SJSA1 (cell line): ENCODE measurements around the gene SPATA2L. TPM values are rescaled to one million over a fixed set of nuclear protein-coding genes. Genes with fewer than 3 reads are reported as not detected.
"Not testable (repeated sequence)": the region's sequence is repeated elsewhere in the genome, so short reads cannot be mapped to it uniquely, and the experiment has no call there.

ENCODE experiments used
- DNase-seq, 2 experiments: peaks; one replicate each; pipeline ENCODE4 v3.0.0-alpha.2; 2015 to 2020; ENCODE audit warnings: low spot score in 2 of 2, low read depth in 1 of 2
- H3K27ac ChIP-seq: fragments of 250-450 bp; sonication (Bioruptor Pico); 2 replicates; pipeline ENCODE4 v1.5.1; 2020; ENCODE audit warnings: mild to moderate bottlenecking, moderate library complexity
- H3K27me3 ChIP-seq: fragments of 250-450 bp; sonication (Bioruptor Pico); replicated peaks from 2 replicates; pipeline ENCODE4 v1.5.1; 2020; ENCODE audit warnings: mild to moderate bottlenecking, moderate library complexity
- H3K36me3 ChIP-seq: fragments of 250-450 bp; sonication (Bioruptor Pico); 2 replicates; pipeline ENCODE4 v1.5.1; 2020; ENCODE audit warnings: mild to moderate bottlenecking
- H3K4me1 ChIP-seq: fragments of 250-450 bp; sonication (Bioruptor Pico); replicated peaks from 2 replicates; pipeline ENCODE4 v1.6.1; 2021; ENCODE audit warnings: mild to moderate bottlenecking
- H3K4me3 ChIP-seq: fragments of 250-450 bp; sonication (Bioruptor Pico); 2 replicates; pipeline ENCODE4 v1.5.1; 2020; ENCODE audit warnings: mild to moderate bottlenecking
- H3K9me3 ChIP-seq: fragments of 250-450 bp; sonication (Bioruptor Pico); replicated peaks from 2 replicates; pipeline ENCODE4 v1.5.1; 2020; ENCODE audit warnings: mild to moderate bottlenecking
- total RNA-seq: library from RNA; depleted of rRNA; stranded (reverse); fragments of >200 nt; shearing (Covaris generic); gene quantifications from 2 replicates; pipeline ENCODE4 v1.2.3, GENCODE V29; 2014

SPATA2L gene
- total RNA-seq, 1 experiment from 2014 or later: 12.1 TPM

- Histone ChIP-seq H3K27me3 (no peaks in the 10 kb centered on the region), H3K36me3 (peaks cover 61% of the 10 kb centered on the region), H3K27ac (no peak overlapping the region), H3K9me3 (no peaks in the 10 kb centered on the region), H3K4me3 (no peak overlapping the region), H3K4me1 (peaks cover 6% of the 10 kb centered on the region)
- DNase-seq: no peak
Observed at GRCh38 chr16:89695086-89695874, 6.2 kb downstream of the SPATA2L start.

- peaks cover 66% of the 10 kb centered on the region for H3K36me3 ChIP-seq
- H3K27me3 ChIP-seq, H3K4me1 ChIP-seq, H3K4me3 ChIP-seq, DNase-seq, H3K27ac ChIP-seq, H3K9me3 ChIP-seq: not testable (repeated sequence)
Observed at GRCh38 chr16:89694784-89695085, 6.8 kb downstream of the SPATA2L start.

- peaks cover 71% of the 10 kb centered on the region for H3K36me3 ChIP-seq
- no peaks in the 10 kb centered on the region for H3K9me3 ChIP-seq
- H3K4me3 ChIP-seq: no peak overlapping the region
- H3K27me3 ChIP-seq: no peaks in the 10 kb centered on the region
- H3K4me1 ChIP-seq: no peaks in the 10 kb centered on the region
- DNase-seq: no peak
- no peak overlapping the region for H3K27ac ChIP-seq
Observed at GRCh38 chr16:89693931-89694783, 7.3 kb downstream of the SPATA2L start.

- Histone ChIP-seq H3K9me3 (no peaks in the 10 kb centered on the region), H3K27me3 (no peaks in the 10 kb centered on the region), H3K4me3 (no peak overlapping the region), H3K27ac (no peak overlapping the region), H3K4me1 (no peaks in the 10 kb centered on the region), H3K36me3 (peaks cover 73% of the 10 kb centered on the region)
- no peak for DNase-seq
Observed at GRCh38 chr16:89693289-89693731, 8.2 kb downstream of the SPATA2L start.

GRCh38 chr16:89691986-89692569 is 9.4 kb downstream of the SPATA2L start:
- Histone ChIP-seq H3K4me3 (no peak overlapping the region), H3K27ac (no peak overlapping the region), H3K4me1 (peaks cover 8% of the 10 kb centered on the region), H3K9me3 (no peaks in the 10 kb centered on the region), H3K36me3 (peaks cover 69% of the 10 kb centered on the region), H3K27me3 (no peaks in the 10 kb centered on the region)
- DNase-seq: no peak

- Histone ChIP-seq H3K4me3 (no peak overlapping the region), H3K9me3 (no peaks in the 10 kb centered on the region), H3K27me3 (no peaks in the 10 kb centered on the region), H3K27ac (no peak overlapping the region), H3K4me1 (peaks cover 8% of the 10 kb centered on the region), H3K36me3 (peaks cover 63% of the 10 kb centered on the region)
- no peak for DNase-seq
Observed at GRCh38 chr16:89691231-89691985, 10.1 kb downstream of the SPATA2L start.

GRCh38 chr16:89690392-89690901 is 11.1 kb downstream of the SPATA2L start:
- Histone ChIP-seq H3K27ac (no peak overlapping the region), H3K36me3 (peaks cover 56% of the 10 kb centered on the region), H3K27me3 (no peaks in the 10 kb centered on the region), H3K9me3 (no peaks in the 10 kb centered on the region; the same call in 1 of the 2 replicates), H3K4me3 (no peak overlapping the region), H3K4me1 (peaks cover 8% of the 10 kb centered on the region)
- no peak for DNase-seq

GRCh38 chr16:89689621-89690020 is 11.9 kb downstream of the SPATA2L start:
- DNase-seq, H3K4me1 ChIP-seq, H3K27me3 ChIP-seq, H3K9me3 ChIP-seq, H3K27ac ChIP-seq, H3K4me3 ChIP-seq: not testable (repeated sequence)
- peaks cover 49% of the 10 kb centered on the region for H3K36me3 ChIP-seq

- Histone ChIP-seq H3K9me3 (no peaks in the 10 kb centered on the region; the same call in 1 of the 2 replicates), H3K27ac (no peak overlapping the region), H3K27me3 (no peaks in the 10 kb centered on the region), H3K4me1 (peaks cover 8% of the 10 kb centered on the region), H3K36me3 (peaks cover 46% of the 10 kb centered on the region), H3K4me3 (no peak overlapping the region)
- DNase-seq: no peak
Observed at GRCh38 chr16:89689142-89689541, 12.4 kb downstream of the SPATA2L start.

- Histone ChIP-seq H3K4me1 (peaks cover 8% of the 10 kb centered on the region), H3K27me3 (no peaks in the 10 kb centered on the region), H3K4me3 (no peak overlapping the region), H3K36me3 (peaks cover 38% of the 10 kb centered on the region), H3K9me3 (no peaks in the 10 kb centered on the region; the same call in 1 of the 2 replicates), H3K27ac (no peak overlapping the region)
- DNase-seq: no peak
Observed at GRCh38 chr16:89688395-89688794, 13.1 kb downstream of the SPATA2L start.

GRCh38 chr16:89687092-89687940 is 14.2 kb downstream of the SPATA2L start:
- H3K27me3 ChIP-seq: no peaks in the 10 kb centered on the region
- DNase-seq: peak in 1 of 2 experiments; percentile 62
- H3K4me3 ChIP-seq: peak overlapping the region; percentile 74
- peaks cover 8% of the 10 kb centered on the region for H3K4me1 ChIP-seq
- H3K9me3 ChIP-seq: no peaks in the 10 kb centered on the region; the same call in 1 of the 2 replicates
- H3K36me3 ChIP-seq: peaks cover 32% of the 10 kb centered on the region
- peak overlapping the region; percentile 57 for H3K27ac ChIP-seq

GRCh38 chr16:89686520-89687091 is 14.9 kb downstream of the SPATA2L start, which contains the start of gene CDK10:
Gene CDK10, plus strand, starts transcription at chr16:89686689. Its CDS starts 22 bp downstream, at chr16:89686711.
- H3K27me3 ChIP-seq: no peaks in the 10 kb centered on the region
- H3K9me3 ChIP-seq: no peaks in the 10 kb centered on the region; the same call in 1 of the 2 replicates
- peak within 1 kb of the TSS; percentile 74 for H3K4me3 ChIP-seq
- peaks cover 8% of the 10 kb centered on the region for H3K4me1 ChIP-seq
- peak; percentile 91 to 94 for DNase-seq
- peak within 1 kb of the TSS; percentile 57 for H3K27ac ChIP-seq
- H3K36me3 ChIP-seq: peaks cover 25% of the 10 kb centered on the region
